Cortex of kidney (tissue), 1 donor: Measurements from ENCODE around the gene LRFN5.
"Not testable (repeated sequence)": the region's sequence is repeated elsewhere in the genome, so short reads cannot be mapped to it uniquely, and the experiment has no call there.

Experiments used
- DNase-seq: peaks from one replicate; lab custom pipeline; 2025; lab: John Stamatoyannopoulos, UW

The LRFN5 gene

DNA sequence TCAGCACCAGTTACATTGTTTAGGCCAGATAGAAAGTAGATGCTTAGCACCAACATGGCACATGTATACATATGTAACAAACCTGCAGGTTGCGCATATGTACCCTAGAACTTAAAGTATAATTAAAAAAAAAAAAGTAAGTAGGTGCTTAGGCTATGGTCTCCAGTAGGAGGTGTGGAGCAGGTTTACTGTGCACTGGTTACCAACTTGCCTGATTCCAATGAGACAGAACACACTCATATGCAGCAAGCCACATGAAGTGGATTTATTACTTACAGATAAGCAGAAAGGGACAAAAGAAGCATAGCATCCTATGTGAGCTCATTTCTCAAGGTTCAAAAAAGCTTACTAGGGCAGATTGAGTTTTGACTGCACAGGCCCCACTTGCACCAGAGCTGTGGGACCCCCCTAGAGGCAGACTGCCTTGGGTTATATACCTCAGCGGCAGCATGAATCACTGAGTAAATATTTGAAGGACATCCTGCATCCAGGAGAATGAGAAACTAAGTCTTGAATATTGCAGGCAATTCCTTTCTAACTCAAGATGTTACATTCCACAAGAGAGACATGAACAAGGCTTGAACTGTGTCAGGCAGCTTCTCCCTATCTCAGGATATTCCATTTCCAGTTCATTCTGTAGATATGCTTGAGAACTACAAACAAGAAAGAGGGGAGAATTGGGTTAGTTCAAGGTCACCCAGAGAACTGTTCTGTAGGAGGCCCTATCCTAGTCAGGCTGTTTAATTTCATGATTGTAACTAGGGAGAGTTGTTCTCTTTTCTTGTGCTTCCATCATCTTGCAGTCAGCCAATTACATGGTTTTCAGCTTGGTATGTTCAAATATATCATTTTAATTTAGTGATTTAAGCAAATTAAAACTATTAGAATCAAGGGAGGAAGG lies 30.1 kb downstream of the LRFN5 start:
- DNase-seq, result no peak

DNA sequence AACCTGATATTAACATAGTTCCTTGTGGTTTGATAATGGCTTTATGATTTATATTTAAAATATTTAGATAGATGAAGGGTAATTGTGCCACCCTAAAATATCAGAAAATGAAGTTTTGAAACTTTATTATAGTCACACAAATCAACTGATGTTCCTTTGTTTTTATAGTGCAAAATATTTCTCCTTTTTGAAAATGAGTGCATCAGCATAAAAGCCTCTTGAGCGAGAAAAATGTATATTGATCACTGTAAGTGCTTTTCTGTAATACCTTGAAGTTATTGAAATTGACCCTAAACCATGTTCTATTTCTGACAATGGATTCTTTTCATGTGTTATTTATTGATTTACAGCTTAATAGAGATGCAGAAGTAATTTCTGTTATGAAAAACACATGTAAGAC lies 35.0 kb downstream of the LRFN5 start:
- DNase-seq, result no peak

DNA sequence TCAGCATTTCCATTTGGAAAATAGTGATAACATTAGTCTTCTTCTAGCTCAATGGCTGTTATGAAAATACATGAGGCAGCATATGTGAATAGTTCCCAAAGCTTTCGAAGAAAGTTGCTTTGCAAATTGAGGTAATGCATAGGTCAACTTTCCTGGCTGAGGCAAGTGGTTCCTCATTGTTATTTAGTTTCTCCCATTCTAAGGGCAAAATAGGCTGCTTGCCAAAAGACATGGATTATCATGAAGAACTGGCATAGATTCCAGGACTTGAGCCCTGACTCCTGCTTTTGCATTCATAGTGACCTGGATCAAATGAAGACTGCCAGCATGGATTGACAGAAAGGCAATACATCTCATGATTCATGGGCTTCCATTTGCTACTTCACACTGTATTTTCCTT lies 35.7 kb downstream of the LRFN5 start:
- DNase-seq, result no peak

DNA sequence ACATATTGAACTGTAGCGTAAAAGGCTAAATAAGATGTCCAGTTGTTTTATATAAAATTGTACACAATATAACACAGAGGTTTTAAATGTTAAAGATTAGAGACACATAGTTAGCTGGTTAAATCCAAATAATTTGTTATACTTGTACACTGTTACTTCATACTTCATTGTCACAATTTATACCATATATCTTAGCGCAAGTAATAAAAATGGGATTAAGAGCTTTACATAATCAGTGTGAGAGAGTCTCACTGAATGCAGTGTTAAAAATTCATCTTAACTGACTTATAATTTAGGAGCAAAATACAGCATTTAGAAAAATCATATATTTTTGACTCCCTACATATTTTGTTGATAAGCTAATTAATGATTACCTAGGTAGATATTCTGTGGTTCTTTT lies 36.1 kb downstream of the LRFN5 start:
- no peak for DNase-seq

DNA sequence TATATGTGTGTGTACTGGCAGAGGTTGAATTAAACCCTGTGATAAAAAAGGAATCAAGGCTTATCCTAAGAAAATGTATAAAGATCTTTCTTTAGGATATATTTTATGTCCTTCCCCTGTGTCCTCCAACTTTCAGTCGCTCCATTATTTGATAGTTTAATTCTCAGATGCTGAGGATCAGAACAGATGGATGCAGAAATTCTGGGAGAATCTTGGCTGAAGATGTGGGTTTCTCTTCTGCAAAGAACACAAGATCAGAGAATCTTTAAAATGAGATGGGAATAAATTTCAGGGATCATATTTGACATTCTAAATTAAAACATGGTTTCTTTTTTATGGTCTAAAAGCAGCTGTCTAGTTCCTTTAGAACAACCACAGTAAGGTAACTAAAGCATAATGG lies 37.9 kb downstream of the LRFN5 start:
- no peak for DNase-seq

DNA sequence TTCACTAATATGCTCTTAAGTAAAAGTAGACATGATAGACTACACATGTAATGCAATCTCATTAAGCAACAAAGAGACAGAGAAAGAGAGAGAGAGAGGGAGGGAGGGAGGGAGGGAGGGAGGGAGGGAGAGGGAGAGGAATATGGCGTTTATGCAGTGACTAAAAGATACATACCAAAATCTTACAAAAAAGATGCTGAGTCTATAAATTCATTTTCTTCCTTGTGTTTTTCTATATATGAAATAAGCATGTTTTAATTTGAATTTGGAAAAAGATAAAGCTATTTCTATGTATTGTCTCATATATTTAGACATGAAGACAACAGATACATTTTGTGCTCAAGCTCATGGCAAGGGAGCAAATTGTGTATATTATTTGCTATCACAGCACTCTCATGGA lies 44.1 kb downstream of the LRFN5 start:
- no peak for DNase-seq

DNA sequence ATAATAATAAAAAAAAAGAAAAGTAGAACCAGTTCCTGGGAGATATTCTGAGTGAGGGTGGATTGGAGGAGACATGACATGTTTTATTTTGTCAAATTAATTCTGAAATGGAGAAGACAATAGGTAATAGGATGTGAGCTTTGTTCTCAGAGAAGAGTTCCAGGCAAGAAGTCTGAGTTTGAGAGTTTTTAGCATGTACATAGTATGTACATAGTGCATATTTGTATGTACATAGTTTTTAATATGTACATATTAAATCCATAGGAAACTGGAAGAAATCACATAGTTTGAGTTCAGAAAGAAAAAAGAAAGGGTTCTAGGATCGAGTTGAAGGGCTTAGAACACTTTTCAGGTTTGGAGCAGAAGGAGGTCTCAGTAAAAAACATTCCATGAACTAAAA lies 47.5 kb downstream of the LRFN5 start:
- DNase-seq, result no peak

DNA sequence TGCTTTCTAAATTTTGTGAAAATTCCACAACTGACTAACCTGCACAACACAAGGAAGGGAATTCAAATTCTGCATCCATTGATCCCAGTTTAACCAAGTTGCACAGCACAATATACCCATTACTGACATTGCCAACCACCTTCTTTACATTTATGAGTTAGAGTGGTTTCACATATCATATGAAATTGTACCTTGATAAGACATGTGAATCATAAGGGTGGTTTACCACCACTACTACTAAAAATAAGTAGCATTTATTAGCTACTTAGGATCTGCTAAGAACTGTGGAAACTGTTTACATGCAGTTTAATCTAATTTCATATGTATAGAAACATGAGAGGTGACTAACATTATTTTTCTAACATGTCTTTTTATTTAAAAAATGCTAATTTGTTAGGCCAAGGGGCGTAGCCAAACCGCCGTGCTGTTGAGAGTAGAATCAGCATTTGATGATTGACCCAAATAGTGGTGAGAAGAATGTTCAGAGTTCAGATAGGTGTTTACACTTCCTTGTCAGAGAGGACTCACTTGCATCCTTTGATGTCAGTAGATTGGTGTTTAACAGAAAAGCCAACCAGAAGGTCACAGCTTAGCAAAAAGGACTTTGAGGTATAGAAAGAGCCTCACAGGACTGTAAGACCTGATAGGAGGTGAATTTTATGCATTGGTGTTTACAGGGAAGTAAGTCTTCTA lies 56.2 kb downstream of the LRFN5 start:
- DNase-seq, result no peak

DNA sequence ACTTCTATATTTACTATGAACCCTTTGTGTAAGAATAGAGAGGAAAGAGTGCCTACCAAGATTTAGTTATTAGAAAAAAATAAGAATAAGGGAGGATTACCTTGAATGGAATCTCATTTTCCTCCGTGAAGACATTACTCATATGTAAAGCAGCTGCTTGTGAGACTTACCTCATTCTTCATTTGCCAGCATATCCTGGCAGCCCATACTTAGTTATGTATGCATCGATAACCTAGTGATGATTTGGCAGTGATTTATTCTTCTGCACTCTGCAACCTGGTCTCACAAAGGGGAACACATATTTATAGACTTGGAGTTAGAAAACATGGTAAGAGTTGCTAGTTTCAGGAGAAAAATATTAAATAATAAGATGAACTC lies 56.8 kb downstream of the LRFN5 start:
- DNase-seq, result no peak

DNA sequence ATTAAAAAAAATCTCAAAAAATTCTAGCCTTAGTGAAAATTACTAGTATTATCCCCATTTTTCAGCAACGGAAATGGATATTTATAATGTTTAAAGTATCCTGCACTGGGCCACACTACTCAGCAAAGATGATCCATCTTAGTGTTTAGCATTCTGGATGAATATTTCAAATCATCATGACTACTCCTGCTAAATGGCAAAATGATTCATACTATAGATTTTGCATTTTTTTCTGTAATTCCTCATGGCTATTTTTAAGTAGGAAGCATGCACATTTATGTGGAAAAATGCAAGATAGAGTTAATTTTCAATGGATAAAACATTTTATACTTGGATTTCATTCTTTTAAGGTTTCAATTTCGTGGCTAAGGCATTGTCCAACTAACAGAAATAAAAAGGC lies 59.6 kb downstream of the LRFN5 start:
- DNase-seq, result no peak

DNA sequence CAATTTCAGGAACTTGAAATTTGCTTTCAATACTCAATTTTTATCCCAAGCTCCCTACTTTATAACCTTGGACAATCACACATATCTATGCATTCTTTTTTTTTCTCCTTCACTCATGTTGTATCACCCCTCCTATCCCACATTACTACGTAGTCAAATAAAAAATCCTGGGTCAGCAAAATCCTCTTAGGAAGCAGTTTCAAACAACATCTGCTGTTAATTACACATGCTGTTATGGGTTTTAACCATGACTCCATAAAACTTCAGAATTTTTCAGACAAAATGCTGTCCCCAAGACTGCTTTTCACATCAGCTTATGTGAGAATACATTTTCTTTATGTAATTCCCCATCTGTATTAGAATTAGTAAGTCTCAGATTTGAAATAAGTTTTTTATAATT lies 61.7 kb downstream of the LRFN5 start:
- DNase-seq, result no peak

DNA sequence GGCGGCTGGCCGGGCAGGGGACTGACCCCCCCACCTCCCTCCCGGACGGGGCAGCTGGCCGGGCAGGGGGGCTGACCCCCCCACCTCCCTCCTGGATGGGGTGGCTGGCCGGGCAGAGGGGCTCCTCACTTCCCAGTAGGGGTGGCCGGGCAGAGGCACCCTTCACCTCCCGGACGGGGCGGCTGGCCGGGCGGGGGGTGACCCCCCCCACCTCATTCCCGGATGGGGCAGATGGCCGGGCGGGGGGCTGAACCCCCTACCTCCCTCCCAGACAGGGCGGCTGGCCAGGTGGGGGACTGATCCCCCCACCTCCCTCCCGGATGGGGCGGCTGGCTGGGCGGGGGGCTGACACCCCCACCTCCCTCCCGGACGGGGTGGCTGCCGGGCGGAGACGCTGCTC lies 66.9 kb downstream of the LRFN5 start:
- DNase-seq, result not testable (repeated sequence)

DNA sequence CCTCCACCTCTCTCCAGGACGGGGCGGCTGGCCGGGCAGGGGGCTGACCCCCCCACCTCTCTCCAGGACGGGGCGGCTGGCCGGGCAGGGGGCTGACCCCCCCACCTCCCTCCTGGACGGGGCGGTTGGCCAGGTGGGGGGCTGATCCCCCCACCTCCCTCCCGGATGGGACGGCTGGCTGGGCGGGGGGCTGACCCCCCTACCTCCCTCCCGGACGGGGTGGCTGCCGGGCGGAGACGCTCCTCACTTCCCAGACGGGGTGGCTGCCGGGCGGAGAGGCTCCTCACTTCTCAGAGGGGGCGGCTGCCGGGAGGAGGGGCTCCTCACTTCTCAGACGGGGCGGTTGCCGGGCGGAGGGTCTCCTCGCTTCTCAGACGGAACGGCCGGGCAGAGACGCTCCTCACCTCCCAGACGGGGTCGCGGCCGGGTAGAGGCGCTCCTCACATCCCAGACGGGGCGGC lies 67.9 kb downstream of the LRFN5 start:
- not testable (repeated sequence) for DNase-seq

DNA sequence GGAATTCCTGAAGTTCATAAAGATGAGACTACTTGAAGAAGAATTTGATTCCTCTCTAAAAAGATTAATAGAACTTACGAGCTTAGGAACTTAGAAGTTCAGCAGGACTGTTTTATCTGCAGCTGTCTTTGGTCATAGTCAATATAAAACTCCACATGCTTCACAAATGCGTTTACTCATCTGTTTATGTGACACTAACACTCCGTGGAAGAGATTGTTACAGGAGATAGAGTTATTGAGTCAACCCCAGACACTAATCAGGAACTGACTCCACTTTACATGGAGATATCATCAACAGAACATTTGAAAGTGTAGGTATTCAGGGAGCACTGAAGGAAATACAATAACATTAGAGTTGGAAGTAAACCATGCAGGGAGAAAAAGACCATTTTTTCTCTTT lies 92.8 kb downstream of the LRFN5 start:
- DNase-seq, result no peak

DNA sequence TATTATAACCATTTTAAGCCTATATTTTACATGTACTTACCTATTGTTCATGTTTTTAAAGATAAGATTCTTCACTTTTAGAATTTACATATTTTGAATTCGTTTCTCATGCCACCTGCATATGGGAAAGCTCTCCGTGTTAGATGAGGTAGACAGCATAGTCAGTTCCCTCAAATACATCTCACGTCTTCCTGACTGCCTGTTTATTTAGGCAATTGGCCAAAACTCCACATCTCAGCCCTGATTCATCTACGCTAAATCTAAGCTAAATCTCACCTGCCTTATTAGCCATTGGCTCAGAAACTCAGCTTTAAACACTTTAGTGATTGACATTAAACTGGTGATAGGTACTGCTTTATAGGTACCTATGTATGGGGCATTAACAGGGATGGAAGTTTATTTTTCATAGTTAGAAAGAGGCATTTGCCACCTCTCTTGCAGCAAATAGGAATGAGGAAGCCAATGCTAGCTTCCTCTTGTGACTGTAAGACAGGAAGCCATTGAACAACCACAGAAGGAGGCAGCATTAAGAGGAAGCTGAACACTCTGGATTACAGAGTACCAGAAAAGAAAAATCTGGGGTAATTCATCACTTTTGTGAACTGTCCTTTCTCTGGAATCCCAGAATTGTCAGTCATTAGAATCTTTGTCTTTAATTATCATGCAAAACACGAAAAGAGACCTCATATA lies 111.9 kb downstream of the LRFN5 start:
- DNase-seq, result no peak

DNA sequence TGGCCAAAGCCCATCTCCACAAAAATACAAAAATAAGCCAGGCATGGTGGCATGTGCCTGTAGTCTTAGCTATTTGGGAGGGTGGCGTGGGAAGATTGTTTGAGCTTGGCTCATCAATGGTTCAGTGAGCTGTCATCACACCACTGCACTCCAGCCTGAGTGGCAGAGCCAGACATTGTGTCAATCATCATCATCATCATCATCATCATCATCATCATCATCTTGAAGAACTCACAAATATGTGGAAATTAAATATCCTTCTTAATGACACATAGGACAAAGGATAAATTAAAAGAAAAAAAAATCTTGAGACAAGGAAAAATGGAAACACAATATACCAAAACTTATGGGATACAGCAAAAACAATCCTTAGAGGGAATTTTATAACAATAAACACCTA lies 132.5 kb downstream of the LRFN5 start:
- DNase-seq, result no peak

DNA sequence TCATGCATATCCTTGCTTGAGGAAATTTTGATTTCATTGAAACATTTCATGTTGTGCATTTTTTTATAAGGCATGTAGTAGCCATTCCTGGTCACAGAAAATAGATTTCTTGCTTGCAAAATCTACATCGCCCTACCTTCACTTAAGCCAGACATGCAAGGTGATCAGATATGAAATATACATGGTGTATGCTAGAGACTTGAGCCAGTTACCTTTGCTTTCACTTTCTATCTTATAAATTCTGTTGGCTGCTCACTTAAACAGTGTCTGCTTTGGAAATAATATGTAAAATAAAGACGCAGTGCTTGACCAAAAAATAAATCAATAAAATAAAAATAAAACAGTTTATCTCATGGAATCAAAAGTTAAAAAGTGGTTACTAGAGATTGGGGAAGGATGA lies 136.5 kb downstream of the LRFN5 start:
- DNase-seq, result no peak

DNA sequence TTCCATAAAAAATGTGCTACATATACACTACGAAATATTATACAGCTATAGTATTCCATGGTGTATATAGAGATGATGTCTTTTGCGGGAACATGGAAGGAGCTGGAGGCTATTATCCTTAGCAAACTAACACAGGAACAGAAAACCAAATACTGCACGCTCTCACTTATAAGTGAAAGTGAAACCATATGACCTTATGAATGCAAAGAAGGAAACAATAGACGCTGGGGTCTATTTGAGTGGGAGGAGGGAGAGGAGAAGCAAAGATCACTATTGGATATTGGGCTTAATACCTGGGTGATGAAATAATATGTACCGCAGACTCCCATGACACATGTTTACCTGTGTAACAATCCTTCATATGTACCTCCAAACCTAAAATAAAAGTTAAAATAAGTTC lies 142.8 kb downstream of the LRFN5 start:
- no peak for DNase-seq

DNA sequence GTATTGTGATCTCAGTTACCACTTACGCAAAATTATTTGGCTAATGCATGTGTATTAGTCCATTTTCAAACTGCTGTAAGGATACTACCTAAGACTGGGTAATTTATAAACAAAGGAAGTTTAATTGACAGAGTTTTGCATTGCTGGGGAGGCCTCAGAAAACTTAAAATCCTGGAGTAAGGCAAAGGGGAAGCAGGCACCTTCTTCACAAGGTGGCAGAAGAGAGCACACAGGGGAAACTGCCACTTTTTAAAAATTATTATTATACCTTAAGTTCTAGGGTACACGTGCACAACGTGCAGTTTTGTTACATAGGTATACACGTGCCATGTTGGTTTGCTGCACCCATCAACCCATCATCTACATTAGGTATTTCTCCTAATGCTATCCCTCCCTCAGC lies 143.9 kb downstream of the LRFN5 start:
- not testable (repeated sequence) for DNase-seq

DNA sequence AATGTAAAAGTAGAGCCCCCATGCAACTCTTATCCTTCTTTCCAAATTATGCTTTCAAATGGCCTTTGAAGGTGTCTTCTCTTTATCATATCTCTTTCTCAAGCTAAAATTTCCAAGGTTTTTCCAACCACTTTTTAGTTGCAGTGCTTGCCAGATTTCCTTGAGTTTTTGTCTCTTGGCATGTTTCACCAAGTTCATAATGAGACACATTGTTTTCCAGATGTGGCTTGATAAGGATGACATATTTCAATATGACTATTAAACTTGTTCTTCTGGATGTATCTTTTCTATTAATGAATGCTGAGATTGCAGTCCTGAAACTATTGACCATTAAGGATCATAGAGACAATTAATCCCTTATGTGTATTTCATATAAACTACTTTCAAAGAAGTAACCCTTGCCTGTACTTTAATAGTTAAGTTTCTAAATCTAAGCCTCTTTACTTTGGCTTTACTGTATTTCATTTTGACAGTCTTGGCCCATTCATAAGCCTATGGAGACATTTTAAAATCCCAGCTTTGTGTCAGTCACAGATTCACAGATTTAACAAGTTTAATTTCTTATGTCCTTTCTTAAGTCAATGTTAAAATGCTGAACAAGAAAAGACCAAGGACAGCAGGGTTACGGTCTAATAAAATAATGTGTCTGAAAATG lies 151.5 kb downstream of the LRFN5 start:
- no peak for DNase-seq

DNA sequence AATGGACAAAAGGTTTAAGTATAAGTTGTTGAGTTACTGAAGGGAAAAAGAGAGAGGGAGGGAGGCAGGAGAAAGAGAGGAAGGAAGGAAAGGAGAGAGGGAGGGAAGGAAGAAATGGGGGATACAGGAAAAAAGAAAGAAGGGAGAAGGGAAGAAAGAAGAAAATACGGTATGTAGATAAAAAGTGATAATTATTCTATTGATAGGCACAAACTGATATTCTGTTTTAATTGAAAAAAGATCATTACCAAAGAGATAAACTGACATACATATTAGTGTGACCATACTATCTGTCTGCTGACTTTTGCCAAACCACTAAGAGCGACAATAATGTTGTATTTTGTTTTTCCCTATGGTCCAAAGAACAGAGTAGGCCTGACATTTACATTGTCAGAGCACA lies 154.5 kb downstream of the LRFN5 start:
- DNase-seq, result no peak

DNA sequence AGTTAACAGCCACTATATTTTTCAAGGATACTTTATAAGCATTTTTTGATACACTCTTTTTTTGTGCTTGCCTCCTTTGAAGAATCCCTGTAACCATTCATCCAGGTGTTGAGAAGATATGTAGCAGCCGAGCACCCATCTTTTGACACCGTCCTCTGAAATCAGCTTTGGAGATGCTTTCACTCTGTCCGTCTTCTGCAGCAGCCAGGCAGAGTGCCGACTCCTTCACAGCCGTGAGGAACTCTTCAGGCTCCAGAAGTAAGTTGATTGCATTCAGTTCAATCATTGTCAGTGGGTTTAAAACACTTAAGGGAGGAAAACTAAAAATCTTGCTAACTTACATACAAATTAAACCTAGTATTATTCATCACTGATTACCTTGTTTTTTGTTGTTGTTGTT lies 160.1 kb downstream of the LRFN5 start:
- no peak for DNase-seq
